Erythroblast (primary cell): Measurements from ENCODE around the gene KLKB1.

Experiments used
- GATA1 ChIP-seq: IDR thresholded peaks from 2 replicates; pipeline ENCODE4 v1.6.1; 2011; ENCODE audit warnings: low read depth, mild to moderate bottlenecking, control low read depth, low read length, moderate library complexity
- POLR2A ChIP-seq: IDR thresholded peaks from 2 replicates; pipeline ENCODE4 v1.6.1; 2011; ENCODE audit warnings: mild to moderate bottlenecking, low read length

DNA sequence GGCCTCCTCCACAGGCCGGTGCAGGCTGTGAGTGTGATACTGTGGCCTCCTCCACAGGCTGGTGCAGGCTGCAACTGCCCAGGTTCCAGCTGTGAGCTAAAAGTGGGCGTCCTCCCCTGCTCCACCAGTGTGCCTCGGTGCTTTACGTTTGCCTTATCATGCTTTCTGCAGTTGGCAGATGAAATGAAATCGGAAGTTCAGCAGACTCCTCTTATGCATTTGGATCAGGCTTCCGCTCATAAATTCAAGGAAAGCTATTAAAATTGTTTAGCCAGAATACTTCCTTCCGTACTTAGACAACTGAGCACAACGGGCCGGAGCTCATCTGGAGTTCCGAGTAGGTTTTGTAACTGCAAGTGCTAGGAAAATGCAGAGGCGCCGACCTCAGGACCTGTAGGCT, 23.9 kb upstream of the KLKB1 start:
- TF ChIP-seq POLR2A, result no peak
- TF ChIP-seq GATA1, result no peak
